Measurements from ENCODE around the gene POLR2E. TPM values are rescaled to one million over a fixed set of nuclear protein-coding genes. Genes with fewer than 3 reads are reported as not detected.

POLR2E gene
- total and polyA plus RNA-seq, 7 donors, result 82.0 to 203 (median 124) TPM

DNA sequence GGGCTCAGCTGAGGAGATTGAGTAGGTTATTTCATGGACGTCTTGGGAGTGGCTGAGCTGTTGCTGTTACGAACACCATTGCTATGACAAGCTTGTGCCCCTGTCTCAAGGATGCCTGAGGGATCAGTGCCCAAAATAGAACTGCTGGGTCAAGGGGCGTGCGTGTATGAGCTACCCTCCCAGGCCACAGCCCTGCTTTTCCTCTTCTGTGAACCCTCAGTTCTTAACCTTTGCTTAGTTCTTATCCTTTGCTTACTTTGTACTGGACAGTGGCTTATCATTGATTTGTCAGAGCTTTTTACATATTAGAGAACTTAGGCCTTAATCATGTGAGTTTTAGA lies 19.2 kb downstream of the POLR2E start:
- Histone ChIP-seq H3K9me3 (no peaks in the 10 kb centered on the region), H3K4me3 (no peak overlapping the region), H3K36me3 (no peaks in the 10 kb centered on the region), H3K4me1 (peaks cover 0 to 11% (median 7%) of the 10 kb centered on the region in 4 donors), H3K27me3 (peaks cover 4 to 19% (median 7%) of the 10 kb centered on the region in 3 donors), H3K27ac (no peak overlapping the region)
- DNase-seq, result no peak
- intact Hi-C loops (cut with DNase I), result no loop called here
- WGBS, 2 donors, result 45 to 76% methylated on average over 4 of the region's 4 CpGs
- no peak for TF ChIP-seq EP300 (IDR thresholded peaks at IDR 0.05)
- no peak for TF ChIP-seq POLR2A (IDR thresholded peaks at IDR 0.05)

DNA sequence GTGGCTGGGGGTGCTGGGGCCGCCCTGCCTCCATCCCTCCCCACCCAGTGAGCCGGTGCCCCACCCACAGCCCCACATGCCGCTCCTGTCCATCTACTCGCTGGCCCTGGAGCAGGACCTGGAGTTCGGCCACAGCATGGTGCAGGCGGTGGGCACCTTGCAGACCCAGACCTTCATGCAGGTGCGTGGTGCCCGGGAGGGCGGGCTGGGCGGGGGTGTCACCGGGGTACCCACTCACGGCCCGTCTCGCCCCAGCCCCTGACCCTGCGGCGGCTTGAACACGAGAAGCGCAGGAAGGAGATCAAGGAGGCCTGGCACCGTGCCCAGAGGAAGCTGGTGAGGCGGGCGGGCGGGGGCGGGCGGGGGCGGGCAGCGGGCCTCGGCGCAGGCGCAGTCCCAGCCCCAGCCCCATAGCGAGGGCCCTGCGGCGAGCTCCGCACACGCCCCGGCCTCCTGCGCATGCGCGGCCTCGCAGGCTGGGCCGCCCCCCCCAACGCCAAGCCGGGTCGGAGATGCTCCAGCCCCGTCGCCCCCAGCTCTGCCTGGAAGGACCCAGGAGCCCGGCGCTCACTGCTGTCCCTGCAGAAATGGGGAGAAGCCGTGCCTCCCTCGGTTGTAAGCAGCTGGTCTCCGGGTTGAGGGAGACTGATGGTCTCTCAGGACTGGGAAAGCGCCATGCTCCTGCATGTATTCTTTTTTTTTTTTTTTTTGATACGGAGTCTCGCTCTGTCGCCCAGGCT lies 20.5 kb downstream of the POLR2E start:
- TF ChIP-seq, protein P1, sequence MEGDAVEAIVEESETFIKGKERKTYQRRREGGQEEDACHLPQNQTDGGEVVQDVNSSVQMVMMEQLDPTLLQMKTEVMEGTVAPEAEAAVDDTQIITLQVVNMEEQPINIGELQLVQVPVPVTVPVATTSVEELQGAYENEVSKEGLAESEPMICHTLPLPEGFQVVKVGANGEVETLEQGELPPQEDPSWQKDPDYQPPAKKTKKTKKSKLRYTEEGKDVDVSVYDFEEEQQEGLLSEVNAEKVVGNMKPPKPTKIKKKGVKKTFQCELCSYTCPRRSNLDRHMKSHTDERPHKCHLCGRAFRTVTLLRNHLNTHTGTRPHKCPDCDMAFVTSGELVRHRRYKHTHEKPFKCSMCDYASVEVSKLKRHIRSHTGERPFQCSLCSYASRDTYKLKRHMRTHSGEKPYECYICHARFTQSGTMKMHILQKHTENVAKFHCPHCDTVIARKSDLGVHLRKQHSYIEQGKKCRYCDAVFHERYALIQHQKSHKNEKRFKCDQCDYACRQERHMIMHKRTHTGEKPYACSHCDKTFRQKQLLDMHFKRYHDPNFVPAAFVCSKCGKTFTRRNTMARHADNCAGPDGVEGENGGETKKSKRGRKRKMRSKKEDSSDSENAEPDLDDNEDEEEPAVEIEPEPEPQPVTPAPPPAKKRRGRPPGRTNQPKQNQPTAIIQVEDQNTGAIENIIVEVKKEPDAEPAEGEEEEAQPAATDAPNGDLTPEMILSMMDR (IDR thresholded peaks at IDR 0.05), result no peak
- TF ChIP-seq POLR2AphosphoS5 (IDR thresholded peaks at IDR 0.05), result no peak
- TF ChIP-seq EP300 (IDR thresholded peaks at IDR 0.05), result no peak
- TF ChIP-seq POLR2A (IDR thresholded peaks at IDR 0.05), result no peak
- DNase-seq, result peak; percentile 87
- 6 to 29% methylated on average over 54 of the region's 54 CpGs for WGBS, 2 donors
- peaks cover 14 to 32% (median 20%) of the 10 kb centered on the region in 3 donors for H3K27me3 ChIP-seq
- H3K4me1 ChIP-seq, result peaks cover 0 to 16% (median 8%) of the 10 kb centered on the region in 4 donors
- no peak overlapping the region for H3K27ac ChIP-seq
- H3K9me3 ChIP-seq, result no peaks in the 10 kb centered on the region
- intact Hi-C loops (cut with DNase I), result no loop called here
- no peaks in the 10 kb centered on the region for H3K36me3 ChIP-seq
- H3K4me3 ChIP-seq, result peak overlapping the region in 2 of 4 donors; percentile 2 to 9

- Histone ChIP-seq H3K27ac (no peak overlapping the region), H3K4me3 (no peak overlapping the region), H3K36me3 (no peaks in the 10 kb centered on the region), H3K27me3 (peaks cover 14 to 39% (median 27%) of the 10 kb centered on the region in 3 donors), H3K4me1 (peaks cover 0 to 16% (median 8%) of the 10 kb centered on the region in 4 donors), H3K9me3 (no peaks in the 10 kb centered on the region)
- WGBS, 2 donors, result 52 to 74% methylated on average over 28 of the region's 28 CpGs
- no peak for TF ChIP-seq POLR2AphosphoS5 (IDR thresholded peaks at IDR 0.05)
- TF ChIP-seq POLR2A (IDR thresholded peaks at IDR 0.05), result no peak
- TF ChIP-seq EP300 (IDR thresholded peaks at IDR 0.05), result no peak
- TF ChIP-seq, protein P1 (IDR thresholded peaks at IDR 0.05), result no peak
- no peak for DNase-seq
- intact Hi-C loops (cut with DNase I), result no loop called here
Measured at GRCh38 chr19:1073956-1074517, 21.1 kb downstream of the POLR2E start.

GRCh38 chr19:1073063-1073955 lies 21.9 kb downstream of the POLR2E start:
- Histone ChIP-seq H3K36me3 (no peaks in the 10 kb centered on the region), H3K27ac (no peak overlapping the region), H3K9me3 (no peaks in the 10 kb centered on the region), H3K27me3 (peaks cover 16 to 46% (median 34%) of the 10 kb centered on the region in 3 donors), H3K4me1 (peaks cover 0 to 16% (median 8%) of the 10 kb centered on the region in 4 donors), H3K4me3 (no peak overlapping the region)
- intact Hi-C loops (cut with DNase I), result no loop called here
- WGBS, 2 donors, result 67 to 86% methylated on average over 30 of the region's 30 CpGs
- TF ChIP-seq, protein P1 (IDR thresholded peaks at IDR 0.05), result no peak
- no peak for DNase-seq

Measured in sigmoid colon (tissue), 7 donors.